GM15510 (cell line): Measurements from ENCODE around the gene LDLRAD4.

Source experiments
- POLR2A ChIP-seq: IDR thresholded peaks from 3 replicates; pipeline ENCODE4 v1.6.1; 2011; ENCODE audit warnings: borderline replicate concordance; ENCODE audit not compliant: insufficient read length; ENCODE audit errors: extremely low read depth

LDLRAD4 gene

GRCh38 chr18:13429884-13430510, 211.4 kb downstream of the LDLRAD4 start:
- TF ChIP-seq POLR2A: no peak

- no peak for TF ChIP-seq POLR2A
These were observed 212.1 kb downstream of the LDLRAD4 start for GRCh38 chr18:13430663-13431062.

- TF ChIP-seq POLR2A: no peak
These were observed 213.3 kb downstream of the LDLRAD4 start for GRCh38 chr18:13431886-13432285.

GRCh38 chr18:13433125-13433524, 214.6 kb downstream of the LDLRAD4 start:
- no peak for TF ChIP-seq POLR2A

GRCh38 chr18:13433685-13434084, 215.1 kb downstream of the LDLRAD4 start:
- no peak for TF ChIP-seq POLR2A

GRCh38 chr18:13434854-13435253, 216.3 kb downstream of the LDLRAD4 start:
- TF ChIP-seq POLR2A: no peak

- TF ChIP-seq POLR2A: no peak
These were observed 217.2 kb downstream of the LDLRAD4 start for GRCh38 chr18:13435586-13436333.

- no peak for TF ChIP-seq POLR2A
These were observed 218.0 kb downstream of the LDLRAD4 start for GRCh38 chr18:13436576-13436975.

- no peak for TF ChIP-seq POLR2A
These were observed 218.5 kb downstream of the LDLRAD4 start for GRCh38 chr18:13437034-13437433.

- TF ChIP-seq POLR2A: no peak
These were observed 219.4 kb downstream of the LDLRAD4 start for GRCh38 chr18:13437796-13438506.

- no peak for TF ChIP-seq POLR2A
These were observed 220.0 kb downstream of the LDLRAD4 start for GRCh38 chr18:13438507-13439056.

- TF ChIP-seq POLR2A: no peak
These were observed 220.9 kb downstream of the LDLRAD4 start for GRCh38 chr18:13439461-13439860.

- no peak for TF ChIP-seq POLR2A
These were observed 222.0 kb downstream of the LDLRAD4 start for GRCh38 chr18:13440277-13441248.

GRCh38 chr18:13441736-13442135, 223.2 kb downstream of the LDLRAD4 start:
- no peak for TF ChIP-seq POLR2A
